GM12872 (cell line): ENCODE data around the gene CCDC192.

Experiments
- CTCF ChIP-seq: IDR thresholded peaks from 3 replicates; pipeline ENCODE4 v1.5.1; 2011; ENCODE audit warnings: low read depth, mild to moderate bottlenecking, low read length, moderate library complexity; ENCODE audit not compliant: insufficient read depth

CCDC192 gene

GRCh38 chr5:127809533-127809932 lies 106.3 kb downstream of the CCDC192 start:
- TF ChIP-seq CTCF, result no peak

GRCh38 chr5:127810017-127810416 lies 106.8 kb downstream of the CCDC192 start:
- no peak for TF ChIP-seq CTCF

- TF ChIP-seq CTCF, result no peak
Observed at GRCh38 chr5:127810707-127811490, 107.7 kb downstream of the CCDC192 start.

- TF ChIP-seq CTCF, result no peak
Observed at GRCh38 chr5:127812570-127812969, 109.4 kb downstream of the CCDC192 start.

GRCh38 chr5:127813633-127814587 lies 110.7 kb downstream of the CCDC192 start:
- TF ChIP-seq CTCF, result no peak

- no peak for TF ChIP-seq CTCF
Observed at GRCh38 chr5:127814588-127814973, 111.4 kb downstream of the CCDC192 start.

GRCh38 chr5:127820910-127821553 lies 117.8 kb downstream of the CCDC192 start:
- no peak for TF ChIP-seq CTCF
